ENCODE data around the gene PREP. TPM values are rescaled to one million over a fixed set of nuclear protein-coding genes. Genes with fewer than 3 reads are reported as not detected.
A peak's percentile ranks its signal among the peaks of the same experiment; 100 is the strongest.
"Not testable (repeated sequence)": the region's sequence is repeated elsewhere in the genome, so short reads cannot be mapped to it uniquely, and the experiment has no call there.

The PREP gene
- total RNA-seq, 6 experiments from 2014 or later = 35.4 to 42.1 (median 36.8) TPM

DNA sequence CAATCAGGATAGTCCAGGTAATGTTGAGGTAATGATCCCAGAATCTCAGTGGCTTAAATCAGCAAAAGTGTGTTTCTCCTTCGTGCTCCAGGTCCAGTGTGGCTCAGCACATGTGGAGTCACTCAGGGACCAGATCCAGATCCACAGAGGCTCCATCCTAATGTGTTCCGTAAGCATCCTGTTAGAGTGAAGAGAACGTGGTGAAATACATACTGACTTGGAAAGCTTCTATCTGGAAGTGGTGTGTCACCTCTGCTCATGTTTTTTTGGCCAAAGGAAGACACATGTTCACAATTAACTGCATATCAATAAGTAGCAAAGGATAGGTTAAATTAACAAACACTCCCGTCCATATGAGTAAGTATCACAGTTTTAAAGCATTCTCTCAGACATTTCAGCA lies 26.8 kb upstream of the PREP start:
- peak overlapping the region; percentile 43 for H3K27ac Mint-ChIP-seq
- no peak overlapping the region for H3K4me3 Mint-ChIP-seq
- H3K4me1 Mint-ChIP-seq (ENCODE audit: low read depth) = peaks cover 71% of the 10 kb centered on the region
- peak; percentile 12 for DNase-seq
- no peaks in the 10 kb centered on the region for H3K9me3 Mint-ChIP-seq
- H3K36me3 Mint-ChIP-seq (ENCODE audit: low read depth) = no peaks in the 10 kb centered on the region
- TF ChIP-seq, protein P1, sequence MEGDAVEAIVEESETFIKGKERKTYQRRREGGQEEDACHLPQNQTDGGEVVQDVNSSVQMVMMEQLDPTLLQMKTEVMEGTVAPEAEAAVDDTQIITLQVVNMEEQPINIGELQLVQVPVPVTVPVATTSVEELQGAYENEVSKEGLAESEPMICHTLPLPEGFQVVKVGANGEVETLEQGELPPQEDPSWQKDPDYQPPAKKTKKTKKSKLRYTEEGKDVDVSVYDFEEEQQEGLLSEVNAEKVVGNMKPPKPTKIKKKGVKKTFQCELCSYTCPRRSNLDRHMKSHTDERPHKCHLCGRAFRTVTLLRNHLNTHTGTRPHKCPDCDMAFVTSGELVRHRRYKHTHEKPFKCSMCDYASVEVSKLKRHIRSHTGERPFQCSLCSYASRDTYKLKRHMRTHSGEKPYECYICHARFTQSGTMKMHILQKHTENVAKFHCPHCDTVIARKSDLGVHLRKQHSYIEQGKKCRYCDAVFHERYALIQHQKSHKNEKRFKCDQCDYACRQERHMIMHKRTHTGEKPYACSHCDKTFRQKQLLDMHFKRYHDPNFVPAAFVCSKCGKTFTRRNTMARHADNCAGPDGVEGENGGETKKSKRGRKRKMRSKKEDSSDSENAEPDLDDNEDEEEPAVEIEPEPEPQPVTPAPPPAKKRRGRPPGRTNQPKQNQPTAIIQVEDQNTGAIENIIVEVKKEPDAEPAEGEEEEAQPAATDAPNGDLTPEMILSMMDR (IDR thresholded peaks at IDR 0.05) = no peak
- no peaks in the 10 kb centered on the region for H3K27me3 Mint-ChIP-seq (ENCODE audit: insufficient read depth)

DNA sequence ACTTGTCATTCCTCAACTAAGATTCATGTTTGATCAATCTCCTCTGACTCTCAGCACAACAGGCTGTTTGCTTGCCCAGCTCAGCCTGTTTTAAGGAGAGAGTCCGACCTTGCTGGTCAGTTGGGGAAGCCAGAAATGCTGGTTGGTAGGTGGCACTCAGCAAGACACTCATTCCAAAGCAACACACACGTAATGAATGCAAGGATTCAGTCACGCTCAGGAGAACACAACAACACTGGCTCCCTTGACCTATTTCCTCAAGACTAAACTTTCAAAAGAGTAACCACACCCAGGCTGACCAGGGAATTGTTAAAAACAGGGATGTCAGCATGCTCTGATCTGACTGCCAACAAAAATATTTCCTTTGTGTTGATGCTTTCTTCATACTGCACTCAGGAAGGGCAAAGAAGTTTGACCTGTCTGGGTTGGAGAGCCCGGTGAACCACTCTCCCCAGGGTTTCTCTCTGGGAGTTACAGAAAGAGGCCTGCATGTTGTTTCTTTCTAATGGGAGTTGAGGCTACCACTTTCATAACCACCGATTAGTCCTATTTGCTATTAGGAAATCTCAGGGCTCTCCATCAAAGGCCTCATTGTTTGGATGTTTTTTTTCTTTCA lies 25.6 kb upstream of the PREP start:
- Mint-ChIP-seq H3K4me3 (peak overlapping the region; percentile 53), H3K27ac (peak overlapping the region; percentile 82), H3K36me3 (ENCODE audit: low read depth) (no peaks in the 10 kb centered on the region), H3K9me3 (no peaks in the 10 kb centered on the region), H3K27me3 (ENCODE audit: insufficient read depth) (no peaks in the 10 kb centered on the region; the same call in 1 of the 2 replicates), H3K4me1 (ENCODE audit: low read depth) (peaks cover 74% of the 10 kb centered on the region)
- TF ChIP-seq, protein P1 (IDR thresholded peaks at IDR 0.05) = no peak
- DNase-seq = peak; percentile 41

GRCh38 chr6:105424175-105424783 lies 21.4 kb upstream of the PREP start:
- peaks cover 9% of the 10 kb centered on the region; the same call in 1 of the 2 replicates for H3K9me3 Mint-ChIP-seq
- TF ChIP-seq, protein P1 (IDR thresholded peaks at IDR 0.05) = peak; percentile 86
- H3K4me1 Mint-ChIP-seq (ENCODE audit: low read depth) = peaks cover 32% of the 10 kb centered on the region
- no peak overlapping the region for H3K4me3 Mint-ChIP-seq
- peak; percentile 50 for DNase-seq
- peaks cover 2% of the 10 kb centered on the region for H3K27me3 Mint-ChIP-seq (ENCODE audit: insufficient read depth)
- no peak overlapping the region for H3K27ac Mint-ChIP-seq
- 0 out of 2 replicates have a peak, but pooled peaks cover 4% of the 10 kb centered on the region for H3K36me3 Mint-ChIP-seq (ENCODE audit: low read depth)

- not testable (repeated sequence) for H3K4me1 Mint-ChIP-seq (ENCODE audit: low read depth); DNase-seq; H3K4me3 Mint-ChIP-seq; H3K27ac Mint-ChIP-seq
- H3K9me3 Mint-ChIP-seq = peaks cover 45% of the 10 kb centered on the region
- H3K36me3 Mint-ChIP-seq (ENCODE audit: low read depth) = peaks cover 28% of the 10 kb centered on the region
- H3K27me3 Mint-ChIP-seq (ENCODE audit: insufficient read depth) = peaks cover 25% of the 10 kb centered on the region
Observed at GRCh38 chr6:105416971-105417370, 14.1 kb upstream of the PREP start.

DNA sequence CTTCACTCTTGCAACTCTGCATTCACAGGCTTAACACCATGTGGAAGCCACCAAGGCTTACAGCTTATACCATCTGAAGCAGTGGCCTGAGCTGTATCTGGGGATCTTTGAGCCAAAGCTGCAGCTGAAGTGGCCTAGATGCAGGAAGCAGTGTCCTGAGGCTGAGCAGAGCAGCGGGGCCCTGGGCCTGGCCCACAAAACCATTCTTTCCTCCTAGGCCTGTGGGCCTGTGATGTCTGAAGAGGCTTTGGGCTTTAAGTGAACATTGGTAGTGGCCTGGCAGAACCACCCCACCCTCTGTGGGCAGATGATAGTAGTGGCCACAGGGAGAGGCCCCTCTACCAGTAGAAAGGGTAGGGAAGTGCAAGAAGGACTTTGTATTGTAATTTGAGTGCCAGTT lies 6.9 kb upstream of the PREP start:
- TF ChIP-seq, protein P1 (IDR thresholded peaks at IDR 0.05) = no peak
- Mint-ChIP-seq H3K4me3 (no peak overlapping the region), H3K4me1 (ENCODE audit: low read depth) (no peaks in the 10 kb centered on the region)

More for the DNA sequence above, 6.9 kb upstream of the PREP start:
- H3K27ac Mint-ChIP-seq = no peak overlapping the region
- peaks cover 11% of the 10 kb centered on the region for H3K9me3 Mint-ChIP-seq
- H3K36me3 Mint-ChIP-seq (ENCODE audit: low read depth) = peaks cover 16% of the 10 kb centered on the region
- no peak for DNase-seq
- peaks cover 3% of the 10 kb centered on the region; the same call in 1 of the 2 replicates for H3K27me3 Mint-ChIP-seq (ENCODE audit: insufficient read depth)
